ENCODE results near the gene WNT4. TPM values are rescaled to one million over a fixed set of nuclear protein-coding genes. Genes with fewer than 3 reads are reported as not detected.

The WNT4 gene
- total and polyA plus RNA-seq, 2 of the 8 experiments (the other 6 are each of a cell fraction or from before 2014, with no cell fraction given) = 1.3 to 6.6 TPM

DNA sequence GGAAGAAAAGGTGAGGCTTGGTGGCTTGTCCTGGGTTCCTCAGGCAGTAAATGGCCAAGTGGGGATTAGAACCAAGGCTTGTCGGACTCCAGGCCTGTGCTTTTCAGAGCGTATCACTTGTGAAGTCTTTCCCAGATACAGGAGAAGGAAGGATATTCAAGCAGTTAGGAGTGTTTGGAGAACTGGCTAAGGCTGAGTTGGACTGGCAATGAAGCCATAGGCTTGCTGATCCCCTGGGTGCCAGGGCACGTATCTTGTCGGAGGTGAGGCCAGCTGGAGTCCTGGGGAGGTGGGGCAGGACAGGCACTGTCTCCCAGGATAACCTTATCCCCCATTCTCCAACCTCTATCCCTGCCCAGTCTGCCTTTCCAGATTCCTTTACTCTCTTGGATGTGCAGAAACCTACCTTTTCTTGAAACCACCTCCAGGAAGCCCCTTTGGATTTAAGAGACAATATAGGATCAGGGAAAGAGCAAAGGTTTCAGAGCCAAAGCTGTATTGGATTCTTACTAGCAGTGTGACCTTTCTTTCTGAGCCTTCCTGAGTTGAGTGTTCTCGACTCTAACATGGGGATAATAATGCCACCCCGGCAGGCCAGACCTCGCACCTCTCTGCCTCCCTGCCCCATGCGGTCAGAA lies 18.2 kb downstream of the WNT4 start:
- H2AK5ac ChIP-seq (ENCODE audit: low read depth, low read length) = no peak overlapping the region
- H3K23ac ChIP-seq (ENCODE audit: insufficient read length) = no peak overlapping the region
- no peak overlapping the region for H3K4me2 ChIP-seq (ENCODE audit: insufficient read depth in 1 of 2, low read depth in 2 of 2, low read length in 2 of 2)
- H2BK20ac ChIP-seq (ENCODE audit: low read length) = no peak overlapping the region
- no peaks in the 10 kb centered on the region for H3K9me3 ChIP-seq (ENCODE audit: insufficient read depth in 2 of 2, low read depth in 1 of 2, low read length in 1 of 2)
- CTCF ChIA-PET (ENCODE audit: partially characterized antibody) = interaction anchor here (1.7 to 2.4 kb wide), 2 partner anchors 14 to 292 kb away, joined by 5 to 10 read pairs; no protein-coding TSS in a partner anchor
- no peak overlapping the region for H2AFZ ChIP-seq (ENCODE audit: low read length)
- H3K4ac ChIP-seq (replicated peaks; ENCODE audit: insufficient read length, low read depth, low read length) = no peak overlapping the region
- no peak overlapping the region for H4K8ac ChIP-seq (ENCODE audit: extremely low read depth, insufficient read depth, low read length)
- H3K4me1 ChIP-seq (replicated peaks in 1 of 4; ENCODE audit: control insufficient read depth in 3 of 4, insufficient read depth in 4 of 4, low read length in 3 of 4) = peaks cover 0 to 20% (median 16%) of the 10 kb centered on the region in 4 experiments; a peak in 6 of 7 replicates
- H3K23me2 ChIP-seq (ENCODE audit: low read depth, low read length) = no peaks in the 10 kb centered on the region
- no peak overlapping the region for H2BK12ac ChIP-seq (ENCODE audit: low read depth, low read length)
- H3K79me1 ChIP-seq (ENCODE audit: low read depth, low read length) = peaks cover 5% of the 10 kb centered on the region
- H3K14ac ChIP-seq (ENCODE audit: insufficient read length) = no peak overlapping the region
- H3K79me2 ChIP-seq (ENCODE audit: control insufficient read depth in 1 of 2, insufficient read depth in 2 of 2, low read length in 2 of 2) = no peaks in the 10 kb centered on the region
- no peak overlapping the region for H3K56ac ChIP-seq (replicated peaks; ENCODE audit: insufficient read length, low read depth, low read length)
- H4K91ac ChIP-seq (replicated peaks; ENCODE audit: insufficient read length, low read length) = no peak overlapping the region
- H3K36me3 ChIP-seq (ENCODE audit: control insufficient read depth in 2 of 4, insufficient read depth in 4 of 4, low read length in 3 of 4) = peaks cover 0 to 3% (median 1%) of the 10 kb centered on the region in 4 experiments; a peak in 2 of 8 replicates
- no peak overlapping the region for H4K5ac ChIP-seq (ENCODE audit: insufficient read length, low read depth, low read length)
- POLR2A ChIA-PET (ENCODE audit: partially characterized antibody) = no interaction called here
- WGBS, 2 experiments (ENCODE audit: extremely low coverage in 1 of 2, insufficient coverage in 1 of 2, insufficient read length in 1 of 2, insufficient replicate concordance in 2 of 2, low coverage in 1 of 2, low lambda C conversion rate in 2 of 2, missing lambda C conversion rate in 1 of 2) = 94% methylated on average over 8 of the region's 8 CpGs; no CpG with 5 or more reads in 1 of the 2 experiments
- H2BK5ac ChIP-seq (ENCODE audit: low read depth, low read length) = no peak overlapping the region
- DNase-seq (ENCODE audit: low read depth in 1 of 2, low spot score in 2 of 2) = no peak
- no peaks in the 10 kb centered on the region for H3K27me3 ChIP-seq (replicated peaks in 1 of 4; ENCODE audit: control insufficient read depth in 3 of 4, extremely low read depth in 1 of 4, insufficient read depth in 3 of 4, low read length in 3 of 4)
- H3K4me3 ChIP-seq (ENCODE audit: extremely low read depth in 1 of 4, insufficient read depth in 2 of 4, low read depth in 3 of 4, low read length in 4 of 4) = no peak overlapping the region
- no peak overlapping the region for H3K18ac ChIP-seq (ENCODE audit: extremely low read depth, low read length)
- H3K9ac ChIP-seq (replicated peaks in 1 of 4; ENCODE audit: extremely low read depth in 1 of 4, low read depth in 3 of 4, low read length in 3 of 4) = no peak overlapping the region
- no peak overlapping the region for H3K27ac ChIP-seq (ENCODE audit: low read depth, low read length)
- peaks cover 2 to 12% of the 10 kb centered on the region in 2 experiments for H4K20me1 ChIP-seq (replicated peaks in 1 of 2; ENCODE audit: control insufficient read depth in 1 of 2, insufficient read depth in 2 of 2, low read length in 2 of 2)
- H2BK120ac ChIP-seq (replicated peaks; ENCODE audit: low read depth, low read length) = no peak overlapping the region
- FAIRE-seq = no peak
- no peak overlapping the region for H2BK15ac ChIP-seq (ENCODE audit: low read length)
- TF ChIP-seq TBP (IDR thresholded peaks at IDR 0.05; ENCODE audit: low read depth, low read length) = no peak
- TF ChIP-seq EP300 (IDR thresholded peaks at IDR 0.05; ENCODE audit: borderline replicate concordance in 1 of 2, low read depth in 2 of 2, low read length in 2 of 2) = no peak
- TF ChIP-seq YY1 (IDR thresholded peaks at IDR 0.05; ENCODE audit: low read depth, low read length) = no peak
- TF ChIP-seq CREB1 (IDR thresholded peaks at IDR 0.05) = no peak
- TF ChIP-seq, protein P1, sequence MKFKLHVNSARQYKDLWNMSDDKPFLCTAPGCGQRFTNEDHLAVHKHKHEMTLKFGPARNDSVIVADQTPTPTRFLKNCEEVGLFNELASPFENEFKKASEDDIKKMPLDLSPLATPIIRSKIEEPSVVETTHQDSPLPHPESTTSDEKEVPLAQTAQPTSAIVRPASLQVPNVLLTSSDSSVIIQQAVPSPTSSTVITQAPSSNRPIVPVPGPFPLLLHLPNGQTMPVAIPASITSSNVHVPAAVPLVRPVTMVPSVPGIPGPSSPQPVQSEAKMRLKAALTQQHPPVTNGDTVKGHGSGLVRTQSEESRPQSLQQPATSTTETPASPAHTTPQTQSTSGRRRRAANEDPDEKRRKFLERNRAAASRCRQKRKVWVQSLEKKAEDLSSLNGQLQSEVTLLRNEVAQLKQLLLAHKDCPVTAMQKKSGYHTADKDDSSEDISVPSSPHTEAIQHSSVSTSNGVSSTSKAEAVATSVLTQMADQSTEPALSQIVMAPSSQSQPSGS (IDR thresholded peaks at IDR 0.05; ENCODE audit: low read length) = no peak
- TF ChIP-seq RBBP5 (IDR thresholded peaks at IDR 0.05; ENCODE audit: borderline replicate concordance, low read depth, low read length) = no peak
- no peak for TF ChIP-seq MAFK (IDR thresholded peaks at IDR 0.05; ENCODE audit: low read depth, low read length)
- TF ChIP-seq GTF2F1 (IDR thresholded peaks at IDR 0.05; ENCODE audit: borderline replicate concordance, low read depth, low read length) = no peak
- TF ChIP-seq POLR2AphosphoS5 (IDR thresholded peaks at IDR 0.05; ENCODE audit: low read depth, low read length) = no peak
- TF ChIP-seq, protein P2, sequence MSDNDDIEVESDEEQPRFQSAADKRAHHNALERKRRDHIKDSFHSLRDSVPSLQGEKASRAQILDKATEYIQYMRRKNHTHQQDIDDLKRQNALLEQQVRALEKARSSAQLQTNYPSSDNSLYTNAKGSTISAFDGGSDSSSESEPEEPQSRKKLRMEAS (IDR thresholded peaks at IDR 0.05) = no peak
- no peak for TF ChIP-seq ZNF274 (IDR thresholded peaks at IDR 0.05; ENCODE audit: borderline replicate concordance, extremely low read depth, low read length)
- no peak for TF ChIP-seq SP4 (IDR thresholded peaks at IDR 0.05; ENCODE audit: low read length)
